GM19328 (cell line): ENCODE results near the gene TRIM29.
"Not testable (repeated sequence)": the region's sequence is repeated elsewhere in the genome, so short reads cannot be mapped to it uniquely, and the experiment has no call there.

ENCODE experiments used
- ATAC-seq: cut with Tn5 transposase; IDR thresholded peaks from one replicate; pipeline ENCODE4 v1.9.1; 2021; ENCODE audit warnings: mild to moderate bottlenecking, moderate library complexity; ENCODE audit not compliant: unreplicated experiment

TRIM29 gene, protein sequence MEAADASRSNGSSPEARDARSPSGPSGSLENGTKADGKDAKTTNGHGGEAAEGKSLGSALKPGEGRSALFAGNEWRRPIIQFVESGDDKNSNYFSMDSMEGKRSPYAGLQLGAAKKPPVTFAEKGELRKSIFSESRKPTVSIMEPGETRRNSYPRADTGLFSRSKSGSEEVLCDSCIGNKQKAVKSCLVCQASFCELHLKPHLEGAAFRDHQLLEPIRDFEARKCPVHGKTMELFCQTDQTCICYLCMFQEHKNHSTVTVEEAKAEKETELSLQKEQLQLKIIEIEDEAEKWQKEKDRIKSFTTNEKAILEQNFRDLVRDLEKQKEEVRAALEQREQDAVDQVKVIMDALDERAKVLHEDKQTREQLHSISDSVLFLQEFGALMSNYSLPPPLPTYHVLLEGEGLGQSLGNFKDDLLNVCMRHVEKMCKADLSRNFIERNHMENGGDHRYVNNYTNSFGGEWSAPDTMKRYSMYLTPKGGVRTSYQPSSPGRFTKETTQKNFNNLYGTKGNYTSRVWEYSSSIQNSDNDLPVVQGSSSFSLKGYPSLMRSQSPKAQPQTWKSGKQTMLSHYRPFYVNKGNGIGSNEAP

DNA sequence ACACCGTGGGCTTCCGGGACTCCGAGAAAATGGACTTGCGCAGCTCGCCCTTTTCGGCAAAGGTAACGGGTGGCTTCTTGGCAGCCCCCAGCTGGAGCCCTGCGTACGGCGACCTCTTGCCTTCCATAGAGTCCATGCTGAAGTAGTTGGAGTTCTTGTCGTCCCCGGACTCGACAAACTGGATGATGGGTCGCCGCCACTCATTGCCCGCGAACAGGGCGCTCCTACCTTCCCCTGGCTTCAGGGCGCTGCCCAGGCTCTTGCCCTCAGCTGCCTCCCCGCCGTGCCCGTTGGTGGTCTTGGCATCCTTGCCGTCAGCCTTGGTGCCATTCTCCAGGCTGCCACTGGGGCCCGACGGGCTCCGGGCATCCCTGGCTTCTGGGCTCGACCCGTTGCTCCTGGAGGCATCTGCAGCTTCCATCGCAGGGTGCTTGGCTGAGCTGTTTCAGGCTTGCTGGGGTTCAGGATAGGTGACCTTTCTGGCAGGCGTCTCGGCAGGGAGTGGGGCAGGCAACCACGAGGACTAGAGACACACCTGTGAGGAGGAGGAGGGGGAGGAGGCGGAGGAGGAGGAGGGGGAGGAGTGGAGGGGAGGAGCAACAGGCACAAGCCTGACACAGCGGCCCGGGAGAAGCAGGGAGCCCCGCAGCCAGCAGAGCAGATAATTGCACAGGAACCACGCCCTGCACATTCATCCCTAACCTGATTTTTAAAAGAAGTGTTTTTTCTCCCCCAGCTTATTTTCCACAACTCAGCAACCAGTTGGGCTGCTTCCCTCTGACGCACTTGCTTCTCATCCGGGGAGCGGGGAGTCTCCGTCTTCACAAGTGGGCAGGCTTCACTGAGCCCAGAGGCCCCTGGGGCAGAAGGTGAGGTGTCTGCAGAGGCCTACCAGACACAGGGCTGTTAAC is at the start of gene TRIM29:
Gene TRIM29 (minus strand): TSS at position 503 of the 911 bp plus-strand sequence. CDS start 82 bp downstream, at position 421.
- no peak for ATAC-seq

DNA sequence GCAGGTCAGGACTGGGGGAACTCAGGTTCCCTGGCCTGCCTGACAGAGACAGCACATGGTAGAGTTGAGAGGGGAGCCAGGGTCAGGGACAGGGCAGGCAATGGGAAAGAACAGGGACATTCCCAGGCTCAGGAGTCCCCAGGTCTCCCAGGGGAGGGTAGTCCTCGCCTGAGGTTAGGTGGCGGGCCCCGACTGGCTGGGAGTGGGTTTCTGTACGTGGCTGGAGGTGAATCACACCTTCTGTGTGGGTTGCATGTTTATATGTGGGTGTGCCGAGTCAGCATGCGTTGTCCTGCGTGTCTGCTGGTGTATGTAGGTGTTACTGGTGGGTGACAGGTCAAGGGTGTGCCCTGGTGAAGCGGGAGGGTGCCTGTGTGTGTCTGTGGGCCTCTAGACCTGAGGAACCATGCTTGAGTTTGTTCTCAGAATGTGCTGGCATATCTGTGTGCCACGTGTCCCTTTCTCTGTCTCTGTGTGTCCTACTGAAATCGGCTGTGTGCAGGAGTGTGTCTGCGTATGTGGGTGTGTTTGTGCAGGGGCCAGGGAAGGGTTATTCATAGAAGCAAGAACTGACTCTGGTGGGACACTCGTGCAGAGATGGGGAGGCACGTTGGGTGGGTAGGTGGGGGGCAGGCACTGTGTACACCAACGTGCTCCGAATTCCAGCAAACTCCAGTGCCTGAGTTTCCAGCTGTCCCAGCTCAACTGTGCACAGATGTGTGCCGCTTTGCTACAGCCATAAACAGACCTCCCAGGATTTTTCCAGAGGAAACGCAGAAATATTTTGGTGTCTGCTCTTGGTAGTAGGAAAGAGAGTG is 49.1 kb upstream of the TRIM29 start:
- ATAC-seq = no peak

DNA sequence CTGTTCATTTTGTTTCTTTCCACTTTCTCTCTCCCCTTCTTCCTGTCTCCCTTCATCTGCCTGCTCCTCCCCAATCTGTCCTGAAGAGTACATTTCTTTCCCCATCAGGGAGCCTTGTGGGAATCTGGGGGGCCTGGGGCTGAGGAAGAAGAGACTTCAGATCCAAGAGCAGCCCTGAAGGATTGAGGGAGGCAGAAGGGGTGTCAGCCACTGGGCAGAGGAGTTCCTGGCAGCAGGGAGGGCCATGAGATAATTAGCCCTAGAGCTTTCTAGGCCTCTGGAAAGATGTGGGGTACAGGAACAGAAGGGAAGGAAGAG is 48.5 kb upstream of the TRIM29 start:
- no peak for ATAC-seq

DNA sequence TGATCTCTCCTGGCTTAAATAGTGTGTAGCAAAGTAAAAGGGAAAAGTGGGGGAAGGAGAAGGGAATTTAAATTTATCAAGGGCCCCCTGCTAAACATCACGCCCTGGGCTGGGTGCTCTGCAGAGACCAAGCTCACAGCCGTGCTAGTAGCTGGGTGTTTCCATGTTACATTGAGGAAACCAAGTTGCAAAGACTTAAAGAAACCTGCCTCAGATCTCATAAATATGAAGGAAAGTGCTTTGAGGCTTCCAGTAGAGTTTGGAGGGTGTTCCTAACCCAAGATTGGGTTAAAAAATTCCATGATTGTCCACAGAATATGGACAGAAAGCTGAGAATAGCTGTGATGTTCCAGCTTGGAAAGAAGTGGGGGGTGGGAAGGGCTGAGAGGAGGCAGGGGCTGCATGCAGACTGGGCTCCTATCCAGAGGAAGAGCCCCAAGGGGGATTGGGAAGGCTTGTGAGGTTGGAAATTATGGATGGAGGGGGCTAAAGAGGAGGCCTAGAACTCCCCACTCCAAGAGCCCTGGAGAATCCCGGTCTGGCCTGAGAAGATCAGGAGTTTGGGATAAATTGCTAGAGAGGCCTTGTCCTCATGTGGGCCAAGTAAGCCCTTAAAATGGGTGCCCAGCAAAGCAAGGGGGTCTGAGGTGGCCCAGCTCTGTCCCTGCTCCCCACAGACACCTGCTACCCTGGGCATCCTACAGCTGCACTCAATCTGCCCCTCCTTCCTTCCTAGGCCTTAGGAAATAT is 48.0 kb upstream of the TRIM29 start:
- ATAC-seq = no peak

DNA sequence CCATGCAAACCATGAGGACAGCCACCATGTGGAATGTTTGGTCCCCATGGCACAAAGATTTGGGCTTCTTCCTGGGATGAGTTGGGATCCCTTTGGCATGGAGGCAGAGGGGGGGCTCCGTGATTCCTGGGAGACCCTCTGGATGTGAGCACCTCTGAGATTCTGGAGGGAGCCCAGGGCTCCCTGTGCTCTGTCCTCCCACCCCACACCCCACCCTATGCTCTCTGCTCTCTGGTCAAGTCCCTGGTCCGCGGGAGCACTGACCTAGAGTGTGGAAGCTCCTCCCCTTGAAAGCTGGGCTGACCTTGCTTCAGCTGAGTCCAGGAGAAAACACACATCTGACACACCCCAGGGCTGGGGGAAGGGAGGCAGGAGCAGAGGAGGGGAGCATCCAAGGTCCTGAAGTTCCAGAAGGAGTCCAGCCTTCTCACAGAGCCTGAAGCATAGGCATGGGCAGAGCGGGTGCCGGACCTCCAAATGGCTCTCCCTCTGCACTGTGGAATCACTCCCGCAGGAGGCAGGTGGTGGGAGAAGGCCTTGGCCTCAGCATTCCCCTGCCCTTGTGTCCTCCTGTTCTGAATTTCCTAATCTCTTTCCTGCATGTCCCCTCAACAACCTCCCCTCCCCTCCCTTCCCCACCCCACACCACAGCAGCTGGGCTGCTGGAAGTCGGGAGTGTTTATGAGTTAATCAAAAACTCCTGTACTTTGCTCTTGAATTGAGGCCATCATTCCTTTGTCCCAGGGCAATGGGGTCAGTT is 47.2 kb upstream of the TRIM29 start:
- ATAC-seq = no peak

DNA sequence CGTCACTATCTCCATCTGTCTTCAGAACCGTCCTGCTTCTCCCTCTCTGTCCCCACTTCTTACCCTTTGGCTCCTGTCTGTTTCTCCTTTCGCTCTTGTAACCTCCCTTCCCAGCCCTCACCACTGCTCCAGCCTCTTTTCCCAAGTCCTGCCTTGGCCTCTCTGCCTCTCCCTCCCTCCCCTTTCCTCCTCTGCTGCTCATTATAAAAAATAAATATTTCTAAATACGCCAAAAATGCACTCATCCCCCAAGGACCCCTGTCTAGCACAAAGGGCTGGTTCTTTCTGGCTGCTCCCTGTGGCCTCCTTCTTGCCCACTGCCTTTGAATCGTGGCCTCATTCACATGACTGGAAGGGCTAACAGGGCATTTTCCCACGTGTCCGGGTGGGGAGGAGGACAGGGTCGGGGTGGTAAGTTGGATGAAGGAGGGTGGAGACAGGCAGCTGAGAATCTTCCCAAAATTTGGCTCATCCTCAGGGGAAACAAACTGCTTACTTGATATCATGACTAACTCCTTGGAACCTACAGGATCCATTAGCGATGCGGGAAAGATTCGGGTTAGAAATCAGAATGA is 46.5 kb upstream of the TRIM29 start:
- no peak for ATAC-seq

DNA sequence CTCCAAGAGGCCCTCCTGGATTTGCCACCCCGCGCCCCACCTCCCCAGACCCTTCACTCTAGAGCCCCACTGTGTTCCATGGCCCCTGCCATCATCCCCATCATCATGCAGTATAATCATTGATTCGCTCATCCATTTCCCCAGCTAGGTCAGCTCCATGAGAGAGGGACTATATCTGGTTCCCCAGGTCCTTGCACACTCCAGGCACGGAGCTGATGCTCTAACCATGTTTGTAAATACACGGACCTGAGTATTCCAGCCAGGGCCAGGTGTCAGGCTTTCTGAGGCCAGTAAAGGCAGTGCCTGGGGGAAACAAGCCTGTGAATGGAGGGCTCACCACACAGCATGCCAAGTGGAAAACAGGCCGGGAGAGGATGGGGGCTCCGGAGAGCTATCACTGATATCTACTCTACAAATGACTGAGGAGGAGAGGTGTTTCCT is 45.8 kb upstream of the TRIM29 start:
- no peak for ATAC-seq

DNA sequence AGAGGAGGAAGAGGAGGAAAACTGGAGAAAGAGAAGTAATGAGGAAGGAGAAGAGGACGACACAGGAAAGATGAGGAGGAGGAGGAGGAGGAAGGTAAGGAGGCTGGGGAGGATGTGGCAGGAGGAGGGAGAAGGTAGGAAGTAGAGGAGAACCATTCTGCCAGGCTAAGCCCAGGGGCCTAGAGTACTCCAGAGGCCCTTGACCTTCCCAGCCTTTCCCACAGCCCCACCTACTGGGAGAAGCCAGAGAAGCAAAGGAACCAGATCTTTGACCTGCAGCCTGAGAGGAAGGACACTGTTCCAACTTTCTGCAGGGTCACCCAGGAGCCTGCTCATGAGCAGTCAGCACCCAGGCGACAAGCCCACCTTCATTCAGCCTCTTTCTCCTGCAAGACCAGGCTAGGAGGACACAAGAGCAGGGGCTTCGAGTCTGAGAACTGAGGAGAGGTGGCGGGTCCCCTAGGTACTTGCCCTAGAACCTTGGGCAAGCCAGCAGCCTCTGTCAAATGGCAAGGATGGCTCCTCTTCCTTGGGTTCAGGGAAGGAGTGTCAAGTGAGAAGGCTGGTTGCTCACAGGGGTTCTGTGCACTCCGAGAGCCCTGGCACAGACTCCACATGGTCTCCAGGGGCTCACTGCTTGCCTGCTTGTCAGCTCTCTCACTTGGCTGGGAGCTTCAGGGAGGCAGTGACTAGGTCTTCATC is 45.0 kb upstream of the TRIM29 start:
- ATAC-seq = no peak

DNA sequence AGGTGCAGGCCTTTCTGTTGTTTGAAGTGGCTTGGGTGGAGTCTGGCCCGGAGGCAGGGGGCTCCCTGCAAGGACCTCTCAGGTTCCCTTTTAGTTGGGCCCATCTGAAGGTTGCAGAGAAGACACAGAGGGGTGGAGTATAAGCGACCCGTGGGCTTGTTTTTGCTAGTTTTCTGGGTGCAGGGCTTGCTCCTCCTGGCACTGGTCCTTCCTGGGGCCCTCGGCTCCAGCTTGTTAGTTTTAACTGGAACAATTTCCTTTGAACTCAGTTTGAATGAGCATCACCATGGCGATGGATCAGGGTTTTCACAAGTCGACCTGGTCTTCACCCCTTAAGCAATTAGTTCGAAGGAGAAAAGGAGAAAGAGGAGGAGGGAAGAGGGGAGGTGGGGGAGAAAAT is 44.5 kb upstream of the TRIM29 start:
- no peak for ATAC-seq

DNA sequence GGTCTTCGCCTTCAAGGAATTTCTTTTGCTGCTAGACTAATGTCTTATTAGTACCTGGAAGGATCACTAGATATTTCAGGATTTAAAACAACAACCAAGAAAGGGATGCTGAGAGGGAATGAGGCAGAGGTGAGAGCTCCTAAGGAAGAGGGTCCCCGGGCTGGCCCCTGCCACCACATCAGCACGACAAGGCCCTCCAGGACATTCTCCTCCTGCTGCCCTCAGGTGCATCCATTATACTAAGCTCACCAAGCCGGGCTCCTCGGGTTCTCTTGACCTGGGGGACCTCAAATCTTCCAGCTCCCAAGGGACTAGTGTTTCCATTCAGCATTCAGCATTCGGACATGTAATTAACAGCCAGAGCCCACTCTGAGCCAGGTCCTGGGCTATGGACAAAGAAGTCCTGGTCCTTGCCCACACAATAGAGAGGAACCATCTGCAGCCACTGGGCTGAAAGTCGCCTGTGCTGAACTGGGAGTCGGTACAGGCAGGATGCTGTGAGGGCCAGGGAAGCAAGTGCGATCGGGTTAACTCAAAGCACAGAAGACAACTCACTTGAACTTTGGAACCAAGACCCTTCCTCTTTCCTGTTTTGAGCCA is 43.6 kb upstream of the TRIM29 start:
- no peak for ATAC-seq

DNA sequence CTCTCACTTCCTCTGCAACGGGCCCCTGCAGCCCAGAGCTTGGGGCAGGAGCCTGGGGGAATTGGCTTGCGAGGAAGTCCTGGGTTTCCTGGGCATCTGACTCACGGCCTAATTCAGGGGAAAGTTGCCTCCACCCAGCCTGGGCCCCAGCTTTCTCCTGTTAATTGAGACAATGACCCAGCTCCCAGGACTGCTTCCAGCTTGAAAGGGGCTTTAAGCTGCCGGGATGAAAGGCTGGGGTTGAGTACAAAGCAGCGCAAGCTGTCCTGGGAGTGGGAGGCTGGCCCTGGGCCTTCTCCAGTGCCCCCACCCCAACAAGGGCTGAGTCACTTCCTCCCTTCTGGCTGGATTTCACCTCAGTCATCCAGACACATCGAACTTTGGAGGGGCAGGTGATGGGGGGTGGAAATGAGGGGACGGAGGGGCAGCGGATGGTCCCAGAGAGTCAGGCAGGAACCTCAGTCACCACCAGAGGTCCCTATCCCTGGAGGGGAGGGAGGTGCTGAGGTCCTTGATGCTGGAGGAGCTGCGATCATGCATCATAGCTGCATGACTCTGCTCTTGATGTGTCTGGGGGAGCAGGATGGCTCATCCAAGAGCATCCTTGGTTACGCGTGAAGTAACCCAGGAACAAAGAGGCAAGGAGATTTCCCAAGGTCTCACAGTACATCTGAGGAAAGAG is 42.8 kb upstream of the TRIM29 start:
- no peak for ATAC-seq

DNA sequence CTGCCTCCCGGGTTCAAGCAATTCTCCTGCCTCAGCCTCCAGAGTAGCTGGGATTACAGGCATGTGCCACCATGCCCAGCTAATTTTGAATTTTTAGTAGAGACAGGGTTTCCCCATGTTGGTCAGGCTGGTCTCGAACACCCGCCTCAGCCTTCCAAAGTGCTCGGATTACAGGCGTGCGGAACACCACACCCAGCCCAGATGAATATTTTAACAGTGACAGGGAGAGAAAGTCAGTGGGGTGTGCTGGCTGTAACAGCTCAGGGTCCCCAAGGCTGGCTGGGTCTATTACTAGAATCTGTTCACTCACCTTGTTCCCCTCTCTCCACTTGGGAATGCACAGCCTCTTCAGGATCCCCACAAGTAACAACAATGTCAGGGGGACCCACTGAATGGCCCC is 42.1 kb upstream of the TRIM29 start:
- not testable (repeated sequence) for ATAC-seq

DNA sequence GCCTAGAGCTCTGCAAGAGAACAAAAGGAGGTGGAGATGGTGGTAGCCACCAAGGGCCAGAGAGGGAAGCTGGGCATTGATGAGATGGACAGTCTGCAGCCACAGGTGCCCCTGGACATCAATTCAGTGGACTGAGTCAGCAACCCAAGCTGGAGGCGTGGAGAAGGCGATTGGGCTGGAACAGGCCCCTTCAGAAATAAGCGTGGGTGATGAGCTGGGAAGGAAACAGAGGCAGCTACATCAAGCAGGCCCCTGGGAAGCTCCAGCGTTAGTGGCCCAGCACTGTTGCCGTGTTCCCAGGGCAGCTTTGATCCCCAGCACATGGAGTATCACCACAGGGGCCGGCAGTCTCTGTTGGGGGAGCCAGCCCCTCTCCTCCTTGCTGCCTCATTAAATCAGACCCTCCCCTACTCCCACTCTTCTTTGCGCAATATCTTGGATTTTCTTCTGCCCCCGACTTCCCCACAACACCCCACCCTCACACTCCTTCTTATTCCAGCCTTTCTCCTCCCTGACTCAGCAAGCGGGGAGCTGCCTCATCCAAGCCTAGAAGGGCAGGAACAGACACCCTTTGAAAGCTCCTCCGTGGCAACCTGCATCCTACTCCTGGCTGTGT is 41.3 kb upstream of the TRIM29 start:
- no peak for ATAC-seq

DNA sequence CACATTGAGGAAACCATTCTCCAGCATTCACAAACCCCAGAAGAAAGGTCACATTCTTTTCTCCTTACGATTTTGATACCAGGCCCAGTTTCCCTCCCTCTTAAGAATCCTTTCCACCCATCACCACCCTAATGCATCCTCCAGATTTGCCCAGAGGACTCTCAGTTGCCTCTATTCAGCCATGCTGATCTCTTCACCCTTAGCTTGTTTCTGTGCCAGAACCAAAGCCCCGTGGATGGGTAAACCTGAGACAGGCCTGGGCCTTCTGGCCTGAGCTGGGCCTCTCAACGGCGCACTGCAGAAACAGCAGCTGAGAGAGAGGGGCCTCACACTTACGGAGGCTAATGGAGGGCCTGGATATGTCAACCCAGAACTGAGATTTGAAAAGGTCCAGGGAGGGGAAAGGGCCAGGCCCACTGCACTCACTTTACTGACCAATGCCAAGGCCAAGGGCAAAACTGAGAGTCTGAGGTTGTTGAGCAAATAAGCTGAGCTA is 40.7 kb upstream of the TRIM29 start:
- ATAC-seq = no peak

DNA sequence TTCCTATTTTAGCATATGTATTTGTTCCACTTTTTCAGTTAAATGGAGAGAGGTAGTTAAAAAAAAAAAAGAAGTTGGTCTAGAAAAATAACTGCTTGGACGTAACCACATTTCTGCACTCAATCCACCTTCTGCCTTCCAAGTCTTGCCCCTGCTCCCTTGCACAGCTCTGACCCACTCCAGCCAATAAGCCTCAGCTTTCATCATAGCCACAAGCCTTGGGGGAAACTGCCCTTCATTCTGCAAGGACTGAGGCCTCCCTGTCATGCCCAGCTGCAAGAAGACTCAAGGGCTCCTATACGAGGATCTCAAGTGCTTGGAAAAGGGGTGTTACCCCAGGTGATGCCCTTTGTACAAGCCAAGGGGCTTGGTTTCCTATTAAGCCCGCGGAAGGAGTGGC is 37.0 kb upstream of the TRIM29 start:
- no peak for ATAC-seq

DNA sequence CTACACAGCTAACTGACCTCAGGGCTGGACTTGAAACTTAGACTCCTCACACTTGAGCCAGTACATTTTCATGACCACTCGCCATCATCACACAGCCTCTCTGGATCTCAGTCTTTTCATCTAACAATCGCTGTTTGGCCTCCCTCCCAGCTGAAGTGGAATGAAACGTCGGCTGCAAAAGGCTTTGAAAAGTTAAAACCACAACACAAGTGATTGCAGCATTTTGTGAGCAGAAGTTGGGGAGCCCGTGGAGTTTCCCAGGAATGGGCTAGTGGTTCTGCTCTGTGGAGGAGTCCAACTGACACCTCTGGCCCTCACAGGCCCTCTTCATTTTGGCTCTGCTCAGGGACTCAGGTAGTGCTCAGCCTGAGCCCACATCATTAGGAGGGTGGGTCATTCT is 35.9 kb upstream of the TRIM29 start:
- ATAC-seq = no peak
